Measurements from ENCODE around the gene MYZAP. TPM values are rescaled to one million over a fixed set of nuclear protein-coding genes. Genes with fewer than 3 reads are reported as not detected.

Gene MYZAP
- total RNA-seq, 1 experiment from 2014 or later = 1.1 TPM

- Histone ChIP-seq H3K36me3 (ENCODE audit: control insufficient read depth, insufficient read depth, low read length) (no peaks in the 10 kb centered on the region), H3K4me3 (ENCODE audit: low read depth in 2 of 2, low read length in 2 of 2) (no peak overlapping the region), H3K27ac (ENCODE audit: low read length) (no peak overlapping the region), H3K4me1 (ENCODE audit: control insufficient read depth, insufficient read depth, low read length) (no peaks in the 10 kb centered on the region), H3K9me3 (ENCODE audit: control insufficient read depth, insufficient read depth, low read depth, low read length) (no peaks in the 10 kb centered on the region), H3K27me3 (ENCODE audit: control insufficient read depth, insufficient read depth, low read length) (no peaks in the 10 kb centered on the region)
- POLR2A ChIA-PET = no interaction called here
- CTCF ChIA-PET = interaction anchor here (0.7 kb wide), 1 partner anchor 78 kb away, joined by 3 read pairs; no protein-coding TSS in a partner anchor
- intact Hi-C loops (cut with micrococcal nuclease; ENCODE audit: unreplicated experiment) (no loop called here), in situ Hi-C loops (cut with HindIII; ENCODE audit: low pct_unique_long_range_greater_than_20kb, low sequenced_read_pairs) (no loop called here)
- TF ChIP-seq TCF7L2 (IDR thresholded peaks at IDR 0.05; ENCODE audit: low read depth, low read length) (no peak), SIN3A (IDR thresholded peaks at IDR 0.05; ENCODE audit: borderline replicate concordance, insufficient read depth, low read depth, low read length) (no peak), POLR2AphosphoS5 (IDR thresholded peaks at IDR 0.05; ENCODE audit: low read depth, low read length) (no peak), REST (IDR thresholded peaks at IDR 0.05; ENCODE audit: insufficient read depth in 1 of 2, low read depth in 2 of 2, low read length in 1 of 2) (no peak), CTCF (IDR thresholded peaks at IDR 0.05) (no peak)
- DNase-seq (ENCODE audit: low read depth, low spot score) (no peak), ATAC-seq (no peak)
- BruUV-seq (replicated peaks) = no TSS peak
Observed at GRCh38 chr15:57619746-57620145, 28.0 kb downstream of the MYZAP start.

GRCh38 chr15:57624730-57625129, 33.0 kb downstream of the MYZAP start:
- TF ChIP-seq TCF7L2 (IDR thresholded peaks at IDR 0.05; ENCODE audit: low read depth, low read length) = no peak
- TF ChIP-seq CTCF (IDR thresholded peaks at IDR 0.05) = no peak
- no peak for TF ChIP-seq POLR2AphosphoS5 (IDR thresholded peaks at IDR 0.05; ENCODE audit: low read depth, low read length)
- TF ChIP-seq REST (IDR thresholded peaks at IDR 0.05; ENCODE audit: insufficient read depth in 1 of 2, low read depth in 2 of 2, low read length in 1 of 2) = no peak
- TF ChIP-seq SIN3A (IDR thresholded peaks at IDR 0.05; ENCODE audit: borderline replicate concordance, insufficient read depth, low read depth, low read length) = no peak
- no TSS peak for BruUV-seq (replicated peaks)
- H3K36me3 ChIP-seq (ENCODE audit: control insufficient read depth, insufficient read depth, low read length) = no peaks in the 10 kb centered on the region
- H3K4me1 ChIP-seq (ENCODE audit: control insufficient read depth, insufficient read depth, low read length) = no peaks in the 10 kb centered on the region
- in situ Hi-C loops (cut with HindIII; ENCODE audit: low pct_unique_long_range_greater_than_20kb, low sequenced_read_pairs) (no loop called here), intact Hi-C loops (cut with micrococcal nuclease; ENCODE audit: unreplicated experiment) (no loop called here)
- H3K4me3 ChIP-seq (ENCODE audit: low read depth in 2 of 2, low read length in 2 of 2) = no peak overlapping the region
- DNase-seq (ENCODE audit: low read depth, low spot score) = no peak
- no peaks in the 10 kb centered on the region for H3K9me3 ChIP-seq (ENCODE audit: control insufficient read depth, insufficient read depth, low read depth, low read length)
- ChIA-PET CTCF (no interaction called here), POLR2A (no interaction called here)
- no peaks in the 10 kb centered on the region for H3K27me3 ChIP-seq (ENCODE audit: control insufficient read depth, insufficient read depth, low read length)
- no peak overlapping the region for H3K27ac ChIP-seq (ENCODE audit: low read length)
- no peak for ATAC-seq
